ENCODE results near the gene ADAMTS14. TPM values are rescaled to one million over a fixed set of nuclear protein-coding genes. Genes with fewer than 3 reads are reported as not detected.

ADAMTS14 gene
- total and polyA plus RNA-seq, 8 donors, result 0.33 to 9.4 (median 3.9) TPM; not detected in 2

- intact Hi-C loops (cut with DNase I; ENCODE audit: low total_unique reads), result no loop called here
- Histone ChIP-seq H3K27ac (no peak overlapping the region), H3K4me3 (no peak overlapping the region), H3K9me3 (no peaks in the 10 kb centered on the region), H3K27me3 (no peaks in the 10 kb centered on the region), H3K36me3 (no peaks in the 10 kb centered on the region), H3K4me1 (peaks cover 0 to 5% (median 0%) of the 10 kb centered on the region in 4 donors)
- 37 to 69% (median 59%) methylated on average over 2 of the region's 2 CpGs for WGBS, 5 donors
- DNase-seq, result peak; percentile 38 to 45
- no peak for TF ChIP-seq CTCF (IDR thresholded peaks at IDR 0.05)
- TF ChIP-seq POLR2A (IDR thresholded peaks at IDR 0.05), result no peak
These were observed 131.6 kb downstream of the ADAMTS14 start for GRCh38 chr10:70803775-70804420.

GRCh38 chr10:70804421-70804808 lies 132.1 kb downstream of the ADAMTS14 start:
- peaks cover 0 to 5% (median 0%) of the 10 kb centered on the region in 4 donors for H3K4me1 ChIP-seq
- no peaks in the 10 kb centered on the region for H3K27me3 ChIP-seq
- DNase-seq, result no peak
- TF ChIP-seq EP300 (IDR thresholded peaks at IDR 0.05) (no peak), CTCF (IDR thresholded peaks at IDR 0.05) (no peak), POLR2A (IDR thresholded peaks at IDR 0.05) (no peak), POLR2AphosphoS5 (IDR thresholded peaks at IDR 0.05) (no peak)
- H3K27ac ChIP-seq, result no peak overlapping the region
- H3K4me3 ChIP-seq, result no peak overlapping the region
- intact Hi-C loops (cut with DNase I; ENCODE audit: low total_unique reads), result no loop called here
- WGBS, 5 donors, result 33 to 53% (median 48%) methylated on average over 2 of the region's 2 CpGs
- H3K9me3 ChIP-seq, result no peaks in the 10 kb centered on the region
- no peaks in the 10 kb centered on the region for H3K36me3 ChIP-seq

DNA sequence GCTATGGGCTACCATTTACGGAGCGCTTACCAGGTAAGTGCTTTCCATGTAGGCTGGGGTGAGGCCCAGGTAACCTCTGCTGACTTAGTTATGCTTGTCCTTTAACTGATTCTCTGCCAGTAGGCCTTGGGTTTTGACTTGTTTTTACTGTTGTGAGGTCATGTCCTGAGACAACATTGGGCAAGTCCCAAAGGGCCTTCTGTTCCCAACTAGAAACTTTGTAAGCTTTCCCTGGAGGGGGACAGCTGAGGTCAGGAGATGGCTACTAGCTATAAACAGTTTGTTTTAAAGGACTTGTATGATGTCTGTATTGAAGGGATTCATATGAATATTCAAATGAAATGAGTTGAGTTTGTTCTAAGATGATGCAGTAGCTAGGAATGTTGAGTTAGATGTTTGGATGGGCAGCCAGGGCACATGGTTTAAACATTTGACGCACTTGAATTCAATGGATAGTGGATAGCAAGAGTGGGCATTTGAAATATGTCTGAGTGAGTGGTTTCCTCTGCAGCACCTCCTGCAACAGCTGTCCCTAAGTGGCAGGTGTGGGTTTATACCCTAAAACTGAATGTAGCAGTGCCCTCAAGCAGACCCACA lies 133.4 kb downstream of the ADAMTS14 start:
- WGBS, 5 donors, result 93 to 97% (median 96%) methylated on average over 3 of the region's 3 CpGs
- Histone ChIP-seq H3K9me3 (no peaks in the 10 kb centered on the region), H3K27me3 (no peaks in the 10 kb centered on the region), H3K27ac (no peak overlapping the region), H3K4me1 (peaks cover 0 to 5% (median 0%) of the 10 kb centered on the region in 4 donors), H3K36me3 (no peaks in the 10 kb centered on the region), H3K4me3 (no peak overlapping the region)
- intact Hi-C loops (cut with DNase I; ENCODE audit: low total_unique reads), result no loop called here
- TF ChIP-seq POLR2AphosphoS5 (IDR thresholded peaks at IDR 0.05) (no peak), EP300 (IDR thresholded peaks at IDR 0.05) (no peak), POLR2A (IDR thresholded peaks at IDR 0.05) (no peak), CTCF (IDR thresholded peaks at IDR 0.05) (no peak)
- DNase-seq, result no peak

- Histone ChIP-seq H3K4me3 (no peak overlapping the region), H3K36me3 (no peaks in the 10 kb centered on the region), H3K4me1 (peaks cover 0 to 5% (median 0%) of the 10 kb centered on the region in 4 donors), H3K9me3 (no peaks in the 10 kb centered on the region), H3K27me3 (no peaks in the 10 kb centered on the region), H3K27ac (no peak overlapping the region)
- 95 to 100% (median 98%) methylated on average over 1 of the region's 1 CpG for WGBS, 5 donors
- intact Hi-C loops (cut with DNase I; ENCODE audit: low total_unique reads), result no loop called here
- TF ChIP-seq POLR2A (IDR thresholded peaks at IDR 0.05) (no peak), EP300 (IDR thresholded peaks at IDR 0.05) (no peak), POLR2AphosphoS5 (IDR thresholded peaks at IDR 0.05) (no peak), CTCF (IDR thresholded peaks at IDR 0.05) (no peak)
- DNase-seq, result no peak
These were observed 134.5 kb downstream of the ADAMTS14 start for GRCh38 chr10:70806841-70807240.

Measured in stomach (tissue), 9 donors.